Measurements from ENCODE around the gene BTG2.
"Not testable (repeated sequence)": the region's sequence is repeated elsewhere in the genome, so short reads cannot be mapped to it uniquely, and the experiment has no call there.

Gene BTG2, protein sequence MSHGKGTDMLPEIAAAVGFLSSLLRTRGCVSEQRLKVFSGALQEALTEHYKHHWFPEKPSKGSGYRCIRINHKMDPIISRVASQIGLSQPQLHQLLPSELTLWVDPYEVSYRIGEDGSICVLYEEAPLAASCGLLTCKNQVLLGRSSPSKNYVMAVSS

DNA sequence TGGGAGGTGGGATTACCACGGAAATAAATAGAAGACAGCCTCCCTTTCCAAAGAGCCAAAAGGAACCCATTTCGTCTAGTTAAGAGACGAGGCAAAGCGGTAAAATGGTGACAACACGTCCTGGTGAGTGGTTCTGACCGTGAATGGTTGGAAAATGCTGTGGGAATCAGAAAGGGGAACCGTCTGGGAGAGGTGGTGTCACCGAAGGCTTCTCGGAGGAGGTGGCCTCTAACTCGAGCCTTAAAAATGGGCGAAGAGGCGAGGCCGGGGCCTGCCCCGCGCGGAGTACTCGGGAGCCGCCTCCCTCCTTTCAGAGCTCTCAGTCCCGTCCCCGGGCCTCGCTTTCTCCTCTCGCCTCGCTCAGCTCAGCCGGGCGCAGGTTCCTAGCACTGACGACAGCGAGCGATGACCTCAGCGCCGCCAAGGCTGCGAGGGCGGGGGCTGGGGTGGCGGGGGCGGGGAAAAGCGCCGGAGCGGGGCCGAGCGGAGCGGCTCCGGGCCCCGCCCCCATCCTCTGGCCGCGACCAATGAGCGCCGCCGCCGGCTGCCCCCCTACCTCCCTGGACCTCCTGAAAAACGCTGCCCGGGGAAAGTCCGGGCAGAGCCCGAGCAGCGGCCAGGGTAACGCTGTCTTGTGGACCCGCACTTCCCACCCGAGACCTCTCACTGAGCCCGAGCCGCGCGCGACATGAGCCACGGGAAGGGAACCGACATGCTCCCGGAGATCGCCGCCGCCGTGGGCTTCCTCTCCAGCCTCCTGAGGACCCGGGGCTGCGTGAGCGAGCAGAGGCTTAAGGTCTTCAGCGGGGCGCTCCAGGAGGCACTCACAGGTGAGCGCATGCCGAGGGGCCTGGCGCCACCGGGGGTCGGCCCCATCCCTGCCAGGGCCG lies at the start of gene BTG2:
Gene BTG2 (plus strand): TSS at position 601 of the 890 bp plus-strand sequence. CDS start 88 bp downstream, at position 689.
- DNase-seq (ENCODE audit: low read depth in 2 of 2) = peak; percentile 46 to 47

DNA sequence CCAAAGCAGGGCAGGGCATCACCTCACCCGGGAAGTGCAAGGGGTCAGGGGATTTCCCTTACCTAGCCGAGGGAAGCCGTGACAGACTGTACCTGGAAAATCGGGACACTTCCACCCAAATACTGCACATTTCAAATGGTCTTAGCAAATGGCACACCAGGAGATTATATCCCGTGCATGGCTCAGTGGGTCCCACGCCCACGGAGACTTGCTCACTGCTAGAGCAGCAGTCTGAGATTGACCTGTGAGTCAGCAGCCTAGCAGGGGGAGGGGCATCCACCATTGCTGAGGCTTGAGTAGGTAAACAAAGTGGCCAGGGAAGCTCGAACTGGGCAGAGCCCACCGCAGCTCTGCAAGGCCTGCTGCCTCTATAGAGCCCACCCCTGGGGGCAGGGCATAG lies 48.7 kb upstream of the BTG2 start:
- not testable (repeated sequence) for DNase-seq (ENCODE audit: low read depth in 2 of 2)

DNA sequence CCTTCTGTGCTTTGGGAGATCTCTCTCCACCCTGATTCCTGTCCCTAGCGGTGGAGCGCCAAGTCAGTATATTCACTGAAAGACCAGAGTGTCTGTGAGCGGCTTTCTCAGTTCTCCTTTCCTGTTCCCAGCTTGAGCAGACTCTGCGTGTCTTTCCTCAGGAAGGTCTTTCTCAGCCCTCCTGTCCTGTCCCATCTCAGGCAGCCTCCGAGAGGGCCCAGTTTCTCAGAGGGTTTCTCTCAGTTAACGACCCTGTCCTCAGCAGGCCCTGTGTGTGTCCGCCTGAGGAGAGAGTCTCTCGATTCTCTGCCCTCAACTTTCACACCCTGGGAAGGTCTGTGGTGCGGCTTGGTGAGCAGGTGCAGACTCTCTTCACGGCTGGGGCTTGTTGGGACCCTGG lies 41.8 kb upstream of the BTG2 start:
- no peak for DNase-seq (ENCODE audit: low read depth in 2 of 2)

DNA sequence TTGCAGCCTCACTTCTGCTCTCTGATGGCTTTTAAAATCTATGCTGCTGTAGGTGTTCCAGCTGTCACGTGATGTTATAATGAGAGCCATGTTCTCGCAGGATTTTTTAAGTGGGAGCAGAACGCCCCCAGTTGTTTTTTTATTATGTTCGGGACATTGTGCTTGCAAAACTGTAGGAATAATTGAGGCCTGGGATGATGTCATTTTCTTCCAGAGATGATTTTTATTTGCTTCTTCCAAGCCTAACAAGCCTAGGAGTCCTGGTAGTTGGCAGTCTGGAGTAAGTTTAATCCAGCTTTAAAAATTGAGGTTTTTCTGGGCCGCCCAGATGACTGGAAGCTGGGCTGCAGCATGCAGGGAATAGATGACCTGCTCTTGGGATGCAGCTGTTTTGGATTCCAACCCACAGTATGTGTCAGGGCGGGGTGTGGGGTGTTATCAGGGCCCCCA lies 41.2 kb upstream of the BTG2 start:
- no peak for DNase-seq (ENCODE audit: low read depth in 2 of 2)

DNA sequence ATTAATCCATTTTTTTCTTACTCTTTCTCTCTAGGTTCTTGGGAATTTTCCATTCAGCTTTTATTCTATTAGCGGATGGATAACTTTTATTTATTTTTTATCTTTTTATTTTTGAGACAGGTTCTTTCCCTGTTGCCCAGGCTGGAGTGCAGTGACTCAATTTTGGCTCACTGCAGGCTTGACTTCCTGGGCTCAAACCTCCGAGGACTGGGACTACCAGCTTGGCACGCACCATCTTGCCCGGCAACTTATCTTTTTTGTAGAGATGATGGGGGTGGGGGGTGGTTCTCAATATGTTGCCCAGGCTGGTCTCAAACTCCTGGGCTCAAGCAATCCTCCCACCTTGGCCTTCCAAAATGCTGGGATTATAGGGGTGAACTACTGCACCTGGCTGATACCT lies 39.8 kb upstream of the BTG2 start:
- DNase-seq (ENCODE audit: low read depth in 2 of 2) = no peak

DNA sequence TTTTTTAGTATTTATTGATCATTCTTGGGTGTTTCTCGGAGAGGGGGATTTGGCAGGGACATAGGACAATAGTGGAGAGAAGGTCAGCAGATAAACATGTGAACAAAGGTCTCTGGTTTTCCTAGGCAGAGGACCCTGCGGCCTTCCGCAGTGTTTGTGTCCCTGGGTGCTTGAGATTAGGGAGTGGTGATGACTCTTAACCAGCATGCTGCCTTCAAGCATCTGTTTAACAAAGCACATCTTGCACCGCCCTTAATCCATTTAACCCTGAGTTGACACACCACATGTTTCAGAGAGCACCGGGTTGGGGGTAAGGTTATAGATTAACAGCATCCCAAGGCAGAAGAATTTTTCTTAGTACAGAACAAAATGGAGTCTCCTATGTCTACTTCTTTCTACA lies 39.2 kb upstream of the BTG2 start:
- DNase-seq (ENCODE audit: low read depth in 2 of 2) = not testable (repeated sequence)

DNA sequence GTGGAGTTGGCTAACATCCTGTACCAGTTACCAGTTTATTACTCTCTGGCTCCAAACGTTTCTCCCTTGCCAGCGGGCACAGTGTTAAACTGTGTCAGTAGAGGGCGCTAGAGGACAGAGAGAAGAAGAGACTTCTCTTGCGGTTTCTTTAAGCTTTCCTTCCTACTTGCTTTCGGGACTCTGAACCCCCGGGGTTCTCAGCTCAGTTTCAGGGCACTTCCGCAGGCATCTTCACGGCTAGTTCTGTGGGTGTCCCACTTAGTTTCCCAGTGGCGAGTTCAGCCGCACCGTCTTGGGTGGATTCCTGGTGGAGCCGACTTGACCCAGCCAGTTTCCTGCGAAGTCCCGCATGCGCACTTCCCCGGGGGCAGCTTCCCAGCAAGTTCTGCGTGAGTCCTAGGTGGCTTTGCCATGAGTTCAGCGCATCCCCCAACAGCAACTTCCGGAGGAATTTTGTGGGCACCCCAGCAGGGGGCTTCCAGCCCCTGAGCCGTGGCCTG lies 37.9 kb upstream of the BTG2 start:
- DNase-seq (ENCODE audit: low read depth in 2 of 2) = peak; percentile 54 to 61

DNA sequence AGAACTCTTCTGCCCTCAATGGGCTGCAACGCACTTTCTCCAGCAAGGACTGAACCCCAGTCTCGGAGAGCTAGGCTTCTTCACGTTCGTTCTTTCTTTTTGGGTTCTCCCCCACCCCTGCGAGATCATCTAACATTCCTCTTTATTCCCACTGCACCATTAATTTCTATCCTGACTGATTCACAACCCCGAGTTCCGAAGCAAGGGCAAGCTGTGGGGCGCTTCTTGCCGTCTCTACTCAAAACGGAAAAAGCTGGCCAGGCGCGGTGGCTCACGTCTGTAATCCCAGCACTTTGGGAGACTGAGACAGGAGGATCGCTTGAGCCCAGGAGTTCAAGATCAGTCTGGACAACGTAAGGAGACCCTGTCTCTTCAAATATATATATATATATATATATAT lies 37.4 kb upstream of the BTG2 start:
- DNase-seq (ENCODE audit: low read depth in 2 of 2) = no peak

DNA sequence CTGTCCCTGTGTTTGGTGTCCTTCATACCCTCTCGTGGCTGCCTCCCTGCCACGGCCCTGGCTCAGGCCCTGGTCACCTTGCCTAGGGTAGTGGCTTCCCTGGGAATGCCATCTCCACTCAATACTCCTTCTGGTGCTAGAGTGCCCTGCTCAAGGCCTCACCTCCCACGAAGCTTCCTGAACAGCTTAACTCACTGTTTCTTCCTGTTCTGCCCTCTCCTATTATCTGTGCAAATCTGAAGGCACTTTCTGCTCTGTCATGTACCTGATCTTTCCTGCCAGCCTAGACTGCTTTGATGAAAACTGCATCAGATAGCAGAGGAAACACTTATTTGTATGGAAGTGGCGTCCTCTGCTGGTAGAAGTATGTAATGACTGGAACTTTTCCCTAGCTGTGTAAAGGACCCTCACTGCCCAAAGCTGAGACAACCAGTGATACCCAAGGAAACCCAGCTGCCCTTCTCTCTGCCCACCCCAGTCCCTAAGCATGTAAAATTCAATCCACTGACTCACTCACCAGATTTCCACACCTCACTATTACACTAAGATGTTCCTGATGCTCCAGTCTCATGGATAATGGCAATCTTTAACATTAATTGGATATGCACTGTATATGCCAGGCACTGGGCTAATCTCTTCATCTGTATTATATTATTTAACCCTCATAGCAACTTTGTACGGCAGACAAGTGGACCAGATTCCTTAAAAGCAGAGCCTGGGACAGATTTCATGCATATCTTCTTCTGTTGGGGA lies 36.2 kb upstream of the BTG2 start:
- DNase-seq (ENCODE audit: low read depth in 2 of 2) = peak in 1 of 2 experiments; percentile 32

DNA sequence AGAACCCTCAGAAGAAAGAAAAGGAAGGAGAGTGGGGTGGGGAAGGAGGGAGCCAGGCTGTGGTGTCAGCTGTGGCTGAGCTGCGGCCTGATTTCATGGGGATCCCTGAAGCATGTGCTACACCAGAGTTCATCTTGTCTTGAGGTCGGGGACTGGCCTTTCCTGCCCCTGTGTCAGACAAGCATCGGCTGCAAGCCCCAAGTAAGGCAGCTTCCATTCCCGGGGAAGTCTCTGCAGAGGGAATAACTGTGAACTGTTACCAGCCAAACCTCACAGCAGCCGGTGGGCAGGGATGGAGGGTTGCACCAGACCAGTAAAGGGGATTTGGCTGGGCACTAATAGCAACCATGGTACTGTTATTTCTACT lies 35.7 kb upstream of the BTG2 start:
- no peak for DNase-seq (ENCODE audit: low read depth in 2 of 2)

DNA sequence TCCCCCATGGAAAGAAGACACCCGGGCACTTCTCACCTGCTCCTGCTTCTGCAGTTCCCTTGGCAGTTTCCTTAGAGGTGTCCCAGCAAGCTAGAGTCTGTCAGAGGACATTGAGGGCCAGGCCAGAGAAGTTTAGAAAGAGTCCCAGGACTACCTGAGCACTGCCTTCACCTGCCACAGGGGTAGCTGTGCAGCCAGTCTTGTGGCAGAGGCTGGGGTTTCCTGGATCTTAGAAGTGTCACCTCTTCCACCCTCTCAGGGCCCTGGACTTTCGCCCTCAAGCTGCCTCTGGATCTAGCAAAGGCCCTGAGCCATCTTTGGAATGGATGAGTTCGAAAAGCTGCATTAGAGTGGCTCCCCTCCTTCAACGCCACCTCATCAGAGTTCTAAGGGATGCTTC lies 34.9 kb upstream of the BTG2 start:
- no peak for DNase-seq (ENCODE audit: low read depth in 2 of 2)

DNA sequence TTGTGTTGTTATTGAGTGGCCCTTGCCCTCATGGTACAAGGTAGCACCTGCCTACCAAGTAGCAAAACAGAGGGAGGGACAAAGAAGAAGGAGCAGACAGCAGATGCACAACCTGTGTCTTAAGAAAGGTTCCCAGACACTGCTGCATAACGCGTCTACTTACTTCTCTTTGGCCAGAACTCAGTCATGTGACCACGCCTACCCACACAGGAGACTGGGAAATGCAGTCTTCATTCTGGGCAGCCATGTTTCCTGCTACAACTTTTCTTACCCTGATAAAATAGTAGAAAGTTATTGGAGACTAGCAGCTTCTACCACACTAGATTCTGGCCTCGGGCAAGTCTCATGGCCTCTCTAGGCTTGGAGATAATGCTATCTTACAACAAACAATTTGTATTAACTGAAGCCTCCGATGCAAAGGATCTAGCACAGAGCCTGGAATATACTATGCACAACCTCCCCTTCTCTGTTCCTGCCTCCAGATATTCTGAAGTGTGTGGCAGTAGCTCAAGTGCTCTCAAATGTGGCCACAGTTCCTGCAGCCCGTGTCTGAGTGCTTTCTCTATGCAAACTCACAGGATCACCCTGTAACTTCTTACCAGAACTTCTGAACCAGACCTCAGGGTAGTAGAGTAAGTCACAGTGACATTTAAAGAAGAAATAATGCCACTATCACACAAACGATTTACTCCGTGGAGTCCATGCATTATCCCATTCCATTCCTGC lies 34.1 kb upstream of the BTG2 start:
- peak in 1 of 2 experiments; percentile 31 for DNase-seq (ENCODE audit: low read depth in 2 of 2)

DNA sequence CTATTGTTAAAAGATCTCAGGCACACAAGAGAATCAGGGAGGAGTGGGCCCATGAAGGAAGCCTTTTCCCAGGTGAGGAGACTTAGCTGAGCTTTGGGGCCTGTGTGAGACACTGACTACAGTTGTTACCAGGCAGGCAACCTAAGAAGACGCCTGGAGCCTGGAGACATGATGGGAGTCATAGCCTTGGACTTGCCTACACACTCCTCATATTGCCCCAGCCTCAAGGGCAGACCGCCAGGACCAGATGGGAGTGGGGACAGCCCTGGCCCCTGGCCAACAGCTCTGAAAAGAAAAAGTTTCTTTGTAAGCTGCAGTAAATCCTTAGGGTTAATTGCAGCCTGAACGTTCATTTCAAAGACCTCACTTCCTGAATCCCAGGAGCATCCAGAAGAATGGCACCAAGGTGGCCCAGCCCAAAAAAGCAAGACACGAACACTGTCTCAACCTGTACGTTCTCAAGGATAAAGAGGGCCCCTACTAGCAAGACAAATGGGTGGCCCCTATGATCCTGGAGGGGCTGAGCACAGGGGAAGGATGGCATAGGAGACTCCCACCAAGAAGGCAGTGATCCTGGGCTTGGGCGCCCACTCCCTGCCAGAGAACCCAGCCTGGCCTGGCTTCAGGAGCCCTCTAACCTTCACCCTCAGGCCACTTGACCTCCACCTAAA lies 33.2 kb upstream of the BTG2 start:
- no peak for DNase-seq (ENCODE audit: low read depth in 2 of 2)

DNA sequence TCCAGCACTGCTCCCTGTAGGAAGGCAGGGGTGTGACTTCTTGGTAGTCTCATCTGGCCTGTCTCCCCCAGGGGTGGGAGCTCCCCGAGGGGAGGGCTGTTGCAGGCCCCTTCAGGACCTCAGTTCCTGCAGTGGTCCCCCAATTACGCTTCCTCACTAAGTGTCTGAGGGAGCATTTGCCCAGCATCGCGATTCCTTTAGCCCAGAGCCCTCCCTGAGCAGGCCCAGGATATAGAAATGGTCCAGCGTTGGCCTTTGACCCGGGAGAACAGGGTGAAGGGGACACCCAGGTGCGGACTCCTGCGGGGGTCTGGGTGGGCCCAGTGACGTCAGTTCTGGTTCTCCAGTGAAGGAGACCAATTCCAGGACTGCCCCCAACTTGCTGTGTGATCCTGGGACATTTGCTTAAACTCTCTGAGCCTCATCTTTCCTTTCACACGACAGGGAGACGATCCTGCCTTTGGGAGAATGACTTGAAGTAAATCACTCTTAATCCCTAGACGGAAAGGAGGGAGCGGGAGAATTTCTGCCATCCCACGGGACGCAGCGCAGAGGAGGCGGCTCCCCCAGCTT lies 32.6 kb upstream of the BTG2 start:
- DNase-seq (ENCODE audit: low read depth in 2 of 2) = no peak

DNA sequence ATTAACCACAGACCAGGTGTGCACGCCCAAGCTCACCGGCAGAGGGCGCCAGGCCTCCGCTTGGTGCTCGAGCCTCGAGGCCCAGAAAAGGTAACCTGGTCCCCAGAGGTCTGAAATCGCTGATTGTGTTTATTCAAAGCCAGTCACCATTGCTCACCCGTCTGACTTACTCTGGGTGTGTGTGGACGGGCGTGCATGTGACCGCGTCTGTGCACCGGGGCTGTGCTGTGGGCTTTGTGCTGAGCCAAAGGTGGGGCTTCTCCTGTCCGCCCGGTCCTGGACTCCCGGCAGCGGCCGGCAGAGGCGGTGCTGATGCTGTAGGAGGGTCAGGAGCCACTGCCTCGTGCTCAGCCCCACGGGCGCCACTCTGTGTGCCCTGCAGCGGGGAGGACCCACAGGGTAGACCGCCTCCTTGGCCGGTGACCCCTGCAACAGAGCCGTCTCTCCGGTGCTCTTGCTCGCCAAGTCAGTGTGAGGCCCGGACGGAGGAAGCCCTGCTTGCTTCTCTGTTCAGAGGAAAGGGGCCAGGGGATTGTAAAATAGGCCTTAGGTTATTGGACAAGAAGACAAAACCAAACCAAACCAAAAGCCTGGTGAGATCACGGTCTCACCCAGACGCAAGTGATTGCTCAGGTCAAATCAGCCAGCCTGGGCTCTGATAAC lies 32.0 kb upstream of the BTG2 start:
- peak in 1 of 2 experiments; percentile 33 for DNase-seq (ENCODE audit: low read depth in 2 of 2)

DNA sequence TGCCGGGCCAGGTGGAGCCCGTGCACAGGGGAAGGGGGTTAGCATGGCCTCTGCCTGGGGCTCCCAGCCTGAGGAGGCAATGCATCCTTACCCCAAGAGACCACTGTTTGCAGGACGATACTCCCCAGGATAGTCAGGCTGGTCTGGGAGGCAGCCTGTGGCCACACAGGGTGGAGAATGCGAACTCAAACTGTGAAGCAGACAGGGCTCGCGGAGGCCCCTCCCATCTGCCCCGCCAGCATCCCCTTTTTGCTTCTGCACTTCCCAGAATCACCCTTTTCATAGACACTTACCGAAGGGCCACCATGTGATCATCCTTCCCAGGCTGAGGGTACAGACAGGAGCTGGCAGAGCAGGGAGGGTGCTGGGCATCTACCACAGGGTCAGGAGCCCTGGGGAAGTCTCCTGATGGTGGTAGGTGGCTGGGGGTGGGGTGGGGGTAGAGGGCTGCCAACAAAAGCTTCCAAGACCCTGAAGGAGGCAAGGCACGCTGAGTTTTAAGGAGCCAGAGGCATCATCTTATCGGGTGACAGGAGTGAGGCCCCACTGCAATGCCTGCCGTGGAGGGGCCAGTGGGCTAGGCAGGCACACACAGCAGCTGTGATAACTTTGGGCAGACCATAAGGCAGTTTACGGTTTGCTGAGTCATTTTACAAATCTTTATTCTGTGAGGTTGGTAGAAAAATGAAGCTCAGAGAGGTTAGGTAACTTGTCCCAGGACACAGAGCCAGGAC lies 31.3 kb upstream of the BTG2 start:
- DNase-seq (ENCODE audit: low read depth in 2 of 2) = no peak

DNA sequence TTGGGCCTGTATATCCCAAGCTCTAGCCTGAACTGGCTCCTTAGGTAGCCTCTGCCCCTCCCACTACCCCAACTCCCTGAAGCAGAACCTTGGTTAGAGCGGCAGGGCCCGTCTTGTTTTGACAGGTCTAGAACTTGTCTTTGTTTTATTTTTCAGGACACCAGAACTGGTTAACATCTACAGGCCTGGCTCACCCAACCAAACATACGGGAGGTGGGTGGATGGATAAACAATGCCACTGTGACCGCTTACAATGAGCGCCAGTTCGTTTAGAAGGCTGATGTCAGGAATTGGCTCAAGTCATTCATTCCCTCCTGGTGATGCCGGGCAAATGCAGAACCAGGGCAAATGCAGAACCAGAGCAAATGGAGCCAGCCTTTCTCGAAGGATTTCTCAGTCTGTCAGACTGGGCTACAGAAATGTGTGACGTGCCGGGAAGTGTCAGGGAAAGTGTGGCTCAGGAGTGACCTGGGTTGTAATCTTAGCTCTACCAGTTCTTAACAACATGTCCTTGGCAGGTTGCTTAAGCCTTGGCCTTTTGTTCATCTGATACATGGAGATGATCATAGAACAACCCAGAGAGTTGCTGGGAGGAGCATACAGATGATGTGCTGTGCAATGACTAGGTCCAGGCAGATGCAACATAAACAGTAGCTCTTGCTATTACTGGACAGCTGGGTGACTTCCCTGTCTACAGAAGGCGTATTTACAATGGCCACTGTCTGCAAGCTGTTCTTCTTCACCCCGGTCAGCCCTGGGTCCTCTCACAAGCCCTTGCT lies 30.5 kb upstream of the BTG2 start:
- DNase-seq (ENCODE audit: low read depth in 2 of 2) = no peak

DNA sequence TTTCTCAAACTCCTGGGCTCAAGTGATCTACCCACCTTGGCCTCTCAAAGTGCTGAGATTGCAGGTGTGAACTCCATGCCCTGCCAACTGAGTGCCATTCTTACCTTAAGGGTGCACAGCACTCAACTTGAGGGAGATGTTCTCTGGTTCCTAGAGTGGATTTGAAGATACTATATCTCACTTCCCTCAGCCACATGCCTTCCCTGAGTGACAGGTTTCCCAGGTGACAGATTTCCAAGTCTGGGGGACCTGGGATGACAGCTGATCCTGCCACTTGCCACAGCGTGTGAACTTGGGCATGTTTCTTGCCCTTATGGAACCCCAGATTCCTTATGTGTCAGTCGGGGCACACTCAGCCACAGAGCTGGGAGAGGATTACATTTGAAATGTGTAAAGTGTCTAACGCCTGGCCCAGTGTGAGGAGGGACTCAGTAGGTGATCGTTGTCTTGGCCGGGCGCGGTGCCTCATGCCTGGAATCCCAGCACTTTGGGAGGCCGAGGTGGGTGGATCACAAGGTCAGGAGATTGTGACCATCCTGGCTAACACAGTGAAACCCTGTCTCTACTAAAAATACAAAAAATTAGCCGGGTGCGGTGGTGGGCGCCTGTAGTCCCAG lies 29.6 kb upstream of the BTG2 start:
- no peak for DNase-seq (ENCODE audit: low read depth in 2 of 2)

Data from fibroblast of skin of left biceps (primary cell).